Peyer's patch (tissue), 4 donors: ENCODE measurements around the gene PROCR. TPM values are rescaled to one million over a fixed set of nuclear protein-coding genes. Genes with fewer than 3 reads are reported as not detected.
"Not testable (repeated sequence)": the region's sequence is repeated elsewhere in the genome, so short reads cannot be mapped to it uniquely, and the experiment has no call there.

Source experiments
- DNase-seq, 3 donors: peaks; one replicate each; pipeline ENCODE4 v3.0.0-alpha.2; 2017 to 2019
- H3K27ac ChIP-seq, 4 donors: fragments of 200-600 bp; sonication (generic); one replicate each; pipeline ENCODE4 v1.5.1; 2016 to 2019
- H3K27me3 ChIP-seq, 2 donors: fragments of 200-600 bp; sonication (generic); one replicate each; pipeline ENCODE4 v1.5.1; 2019
- H3K36me3 ChIP-seq, 3 donors: fragments of 200-600 bp; sonication (generic); one replicate each; pipeline ENCODE4 v1.5.1; 2016 to 2019
- H3K4me1 ChIP-seq, 4 donors: fragments of 200-600 bp; sonication (generic); one replicate each; pipeline ENCODE4 v1.5.1; 2016 to 2019
- H3K4me3 ChIP-seq, 4 donors: fragments of 200-600 bp; sonication (generic); 1 replicate in 3 of 4; 2 replicates in 1 of 4; pipeline ENCODE4 v1.5.1; 2016 to 2019; ENCODE audit warnings: mild to moderate bottlenecking in 1 of 4
- H3K9me3 ChIP-seq, 4 donors: fragments of 200-600 bp; sonication (generic); one replicate each; pipeline ENCODE4 v1.5.1; 2016 to 2019; ENCODE audit warnings: mild to moderate bottlenecking in 1 of 4
- POLR2A ChIP-seq, 2 donors: fragments of 450-650 bp; IDR thresholded peaks; one replicate each; pipeline ENCODE4 v1.5.1; 2017; ENCODE audit warnings: antibody characterized with exemption in 2 of 2, mild to moderate bottlenecking in 2 of 2, moderate library complexity in 2 of 2
- total RNA-seq, 4 donors: library from RNA; depleted of rRNA; stranded (reverse); fragments of >200 nt; gene quantifications; one replicate each; pipeline ENCODE4 v1.1.0, GENCODE V29; 2016
- TF ChIP-seq, protein P1 (sequence below), 6 experiments: fragments of 450-650 bp in 4 of 6; fragments of 200-600 bp in 2 of 6; sonication (generic) in 1 of 6; IDR thresholded peaks; one replicate each; pipeline ENCODE4 v1.5.1; 2017 to 2019; ENCODE audit warnings: antibody characterized with exemption in 6 of 6, mild to moderate bottlenecking in 3 of 6, moderate library complexity in 1 of 6

The PROCR gene
- total RNA-seq, 4 donors from 2014 or later = 14.2 to 51.2 (median 25.8) TPM

GRCh38 chr20:35144694-35145093 lies 27.2 kb upstream of the PROCR start:
- H3K4me3 ChIP-seq = no peak overlapping the region
- peaks cover 0 to 47% (median 0%) of the 10 kb centered on the region in 3 donors for H3K36me3 ChIP-seq
- peaks cover 0 to 24% (median 8%) of the 10 kb centered on the region in 4 donors for H3K4me1 ChIP-seq
- H3K27me3 ChIP-seq = no peaks in the 10 kb centered on the region
- peak in 2 of 3 donors; percentile 67 to 77 for DNase-seq
- peak overlapping the region in 1 of 4 donors; percentile 62 for H3K27ac ChIP-seq
- H3K9me3 ChIP-seq = no peaks in the 10 kb centered on the region
- TF ChIP-seq, protein P1, sequence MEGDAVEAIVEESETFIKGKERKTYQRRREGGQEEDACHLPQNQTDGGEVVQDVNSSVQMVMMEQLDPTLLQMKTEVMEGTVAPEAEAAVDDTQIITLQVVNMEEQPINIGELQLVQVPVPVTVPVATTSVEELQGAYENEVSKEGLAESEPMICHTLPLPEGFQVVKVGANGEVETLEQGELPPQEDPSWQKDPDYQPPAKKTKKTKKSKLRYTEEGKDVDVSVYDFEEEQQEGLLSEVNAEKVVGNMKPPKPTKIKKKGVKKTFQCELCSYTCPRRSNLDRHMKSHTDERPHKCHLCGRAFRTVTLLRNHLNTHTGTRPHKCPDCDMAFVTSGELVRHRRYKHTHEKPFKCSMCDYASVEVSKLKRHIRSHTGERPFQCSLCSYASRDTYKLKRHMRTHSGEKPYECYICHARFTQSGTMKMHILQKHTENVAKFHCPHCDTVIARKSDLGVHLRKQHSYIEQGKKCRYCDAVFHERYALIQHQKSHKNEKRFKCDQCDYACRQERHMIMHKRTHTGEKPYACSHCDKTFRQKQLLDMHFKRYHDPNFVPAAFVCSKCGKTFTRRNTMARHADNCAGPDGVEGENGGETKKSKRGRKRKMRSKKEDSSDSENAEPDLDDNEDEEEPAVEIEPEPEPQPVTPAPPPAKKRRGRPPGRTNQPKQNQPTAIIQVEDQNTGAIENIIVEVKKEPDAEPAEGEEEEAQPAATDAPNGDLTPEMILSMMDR (IDR thresholded peaks at IDR 0.05) = no peak
- TF ChIP-seq POLR2A (IDR thresholded peaks at IDR 0.05) = no peak

DNA sequence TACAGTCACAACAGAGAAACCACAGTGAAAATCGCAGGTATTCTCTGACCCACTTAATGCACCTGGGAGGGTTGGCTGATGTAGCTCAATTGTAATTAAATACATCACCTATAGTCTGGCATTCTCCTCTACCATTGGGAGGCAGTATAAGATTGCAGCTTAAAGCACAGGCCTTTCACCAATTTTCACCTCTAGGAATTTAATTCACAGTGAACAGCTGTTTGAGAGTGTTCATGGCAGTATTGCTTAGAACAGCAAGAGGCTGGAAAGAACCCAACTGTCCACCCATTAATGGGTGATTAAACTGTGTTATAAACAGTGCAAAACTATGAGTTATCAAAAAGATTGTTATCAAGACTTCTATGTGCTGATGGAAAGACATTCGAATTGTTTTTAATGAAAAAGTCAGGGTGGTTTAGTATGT lies 26.7 kb upstream of the PROCR start:
- H3K27ac ChIP-seq = peak overlapping the region in 3 of 4 donors; percentile 37 to 62 (median 56)
- TF ChIP-seq, protein P1 (IDR thresholded peaks at IDR 0.05) = peak in 5 of 6 experiments; percentile 38 to 99 (median 80)
- no peak for TF ChIP-seq POLR2A (IDR thresholded peaks at IDR 0.05)
- H3K36me3 ChIP-seq = peaks cover 0 to 44% (median 0%) of the 10 kb centered on the region in 3 donors
- peaks cover 0 to 24% (median 8%) of the 10 kb centered on the region in 4 donors for H3K4me1 ChIP-seq
- no peak overlapping the region for H3K4me3 ChIP-seq
- H3K9me3 ChIP-seq = no peaks in the 10 kb centered on the region
- peak in 1 of 3 donors; percentile 61 for DNase-seq
- no peaks in the 10 kb centered on the region for H3K27me3 ChIP-seq

GRCh38 chr20:35146299-35146919 lies 25.5 kb upstream of the PROCR start:
- TF ChIP-seq, protein P1 (IDR thresholded peaks at IDR 0.05) = peak in 1 of 6 experiments; percentile 13
- TF ChIP-seq POLR2A (IDR thresholded peaks at IDR 0.05) = no peak
- Histone ChIP-seq H3K4me1 (peaks cover 0 to 24% (median 8%) of the 10 kb centered on the region in 4 donors), H3K27ac (peak overlapping the region; percentile 81 to 94 (median 86)), H3K4me3 (peak overlapping the region; percentile 69 to 85 (median 78)), H3K9me3 (no peaks in the 10 kb centered on the region), H3K27me3 (no peaks in the 10 kb centered on the region), H3K36me3 (peaks cover 0 to 33% (median 0%) of the 10 kb centered on the region in 3 donors)
- DNase-seq = peak; percentile 22 to 75 (median 66)

DNA sequence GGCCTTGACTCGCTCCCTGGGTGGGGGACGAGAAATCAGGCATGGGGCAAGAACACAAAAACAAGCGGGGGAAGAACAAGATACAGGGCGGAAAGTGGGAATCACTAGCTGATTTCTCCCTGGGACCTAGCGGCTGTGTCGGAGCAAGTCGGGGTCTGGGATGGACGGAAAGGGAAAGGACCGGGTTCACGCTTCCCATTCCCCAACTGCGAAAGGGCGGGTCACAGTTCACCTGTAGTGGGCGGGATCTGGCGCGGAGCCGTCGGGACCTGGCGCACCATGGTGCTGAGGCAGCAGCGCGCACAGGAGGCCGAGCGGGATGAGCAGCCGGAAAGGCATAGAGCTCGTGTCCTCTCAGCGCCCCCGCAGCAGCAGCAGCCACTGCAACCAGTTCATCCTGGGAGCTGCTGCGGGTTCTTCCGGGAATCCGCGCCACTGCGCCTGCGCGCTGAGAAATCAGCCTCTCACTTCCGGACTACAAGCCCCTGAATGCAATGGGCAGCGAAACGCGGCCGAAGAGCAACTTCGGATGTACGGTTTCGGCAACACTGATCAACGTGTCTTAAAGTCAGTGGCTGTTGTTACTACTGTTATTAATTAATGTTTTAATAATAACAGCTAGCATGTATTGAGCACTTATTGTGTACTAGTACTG lies 24.8 kb upstream of the PROCR start, which contains the start of gene EDEM2:
EDEM2 (minus strand) TSS at position 417 of the 655 bp plus-strand sequence; CDS start at position 339, 78 bp downstream.
- H3K27ac ChIP-seq = peak within 1 kb of the TSS; percentile 81 to 94 (median 86)
- DNase-seq = peak; percentile 86 to 97 (median 94)
- peak within 1 kb of the TSS; percentile 69 to 85 (median 78) for H3K4me3 ChIP-seq
- no peaks in the 10 kb centered on the region for H3K27me3 ChIP-seq
- H3K9me3 ChIP-seq = no peaks in the 10 kb centered on the region
- peaks cover 0 to 27% (median 0%) of the 10 kb centered on the region in 3 donors for H3K36me3 ChIP-seq
- TF ChIP-seq, protein P1 (IDR thresholded peaks at IDR 0.05) = no peak
- peak; percentile 67 to 72 for TF ChIP-seq POLR2A (IDR thresholded peaks at IDR 0.05)
- H3K4me1 ChIP-seq = peaks cover 0 to 24% (median 8%) of the 10 kb centered on the region in 4 donors

DNA sequence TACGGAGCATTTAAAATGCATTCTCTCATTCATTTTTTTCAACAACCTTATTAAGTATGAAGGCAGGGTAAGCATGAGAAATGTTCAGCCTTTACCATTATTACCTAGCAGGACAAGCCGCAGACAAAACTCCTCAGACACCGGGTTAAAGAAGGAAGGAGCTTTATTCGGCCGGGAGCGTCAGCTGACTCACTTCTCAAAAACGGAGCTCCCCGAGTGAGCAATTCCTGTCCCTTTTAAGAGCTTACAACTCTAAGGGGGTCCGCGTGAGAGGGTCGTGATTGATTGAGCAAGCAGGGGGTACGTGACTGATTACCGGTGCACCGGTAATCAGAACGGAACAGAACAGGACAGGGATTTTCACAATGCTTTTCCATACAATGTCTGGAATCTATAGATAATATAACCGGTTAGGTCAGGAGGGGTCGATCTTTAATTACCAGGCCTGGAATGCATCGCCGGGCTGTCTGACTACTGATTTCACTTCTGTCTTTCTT lies 24.2 kb upstream of the PROCR start:
- H3K27me3 ChIP-seq, H3K9me3 ChIP-seq: not testable (repeated sequence)
- peak in 2 of 3 donors; percentile 37 to 58 for DNase-seq
- peak overlapping the region; percentile 69 to 85 (median 78) for H3K4me3 ChIP-seq
- H3K27ac ChIP-seq = peak overlapping the region; percentile 81 to 94 (median 86)
- peaks cover 0 to 21% (median 0%) of the 10 kb centered on the region in 3 donors for H3K36me3 ChIP-seq
- H3K4me1 ChIP-seq = peaks cover 0 to 24% (median 8%) of the 10 kb centered on the region in 4 donors
